ENCODE measurements around the gene KIF7. TPM values are rescaled to one million over a fixed set of nuclear protein-coding genes. Genes with fewer than 3 reads are reported as not detected.

KIF7 gene
- polyA plus RNA-seq, 3 donors = not detected

GRCh38 chr15:89671687-89672086 lies 16.4 kb upstream of the KIF7 start:
- H3K4me1 Mint-ChIP-seq = no peaks in the 10 kb centered on the region
- H4K20me1 ChIP-seq (ENCODE audit: insufficient read depth, low read length) = no peaks in the 10 kb centered on the region
- no peak for TF ChIP-seq CTCF (IDR thresholded peaks at IDR 0.05)
- no peak overlapping the region for H3K27ac Mint-ChIP-seq
- no peak overlapping the region for H3K4me2 ChIP-seq (replicated peaks; ENCODE audit: extremely low read depth, low read length, poor library complexity, severe bottlenecking)
- no peak overlapping the region for H3K9ac ChIP-seq (ENCODE audit: insufficient read depth, low read length, poor library complexity, severe bottlenecking)
- no peaks in the 10 kb centered on the region for H3K36me3 Mint-ChIP-seq
- H3K4me1 ChIP-seq (ENCODE audit: control insufficient read depth in 1 of 2, insufficient read depth in 2 of 2, low read length in 2 of 2) = no peaks in the 10 kb centered on the region
- peaks cover 0 to 9% (median 6%) of the 10 kb centered on the region in 3 donors for H3K27me3 Mint-ChIP-seq (ENCODE audit: low read depth in 3 of 3)
- H3K79me2 ChIP-seq (ENCODE audit: insufficient read depth, low read length) = no peaks in the 10 kb centered on the region
- no peak overlapping the region for H3K4me3 Mint-ChIP-seq
- WGBS (ENCODE audit: insufficient coverage) = 59% methylated on average over 3 of the region's 4 CpGs
- peaks cover 0 to 6% (median 0%) of the 10 kb centered on the region in 7 donors for H3K9me3 Mint-ChIP-seq
- H3K36me3 ChIP-seq (replicated peaks in 1 of 2; ENCODE audit: control insufficient read depth in 1 of 2, insufficient read depth in 2 of 2, low read length in 2 of 2) = no peaks in the 10 kb centered on the region
- H3K27ac ChIP-seq (ENCODE audit: low read depth in 1 of 2, low read length in 2 of 2) = no peak overlapping the region
- no peak overlapping the region for H3K4me3 ChIP-seq (replicated peaks in 1 of 3; ENCODE audit: low read depth in 2 of 3, low read length in 3 of 3)
- no peaks in the 10 kb centered on the region for H3K9me3 ChIP-seq (replicated peaks in 1 of 2; ENCODE audit: control insufficient read depth in 1 of 2, insufficient read depth in 1 of 2, low read length in 2 of 2)
- H3K27me3 ChIP-seq (ENCODE audit: control insufficient read depth in 2 of 2, insufficient read depth in 2 of 2, low read length in 2 of 2) = no peaks in the 10 kb centered on the region
- H2AFZ ChIP-seq (ENCODE audit: insufficient read depth, low read depth, low read length, poor library complexity, severe bottlenecking) = no peak overlapping the region
- DNase-seq = no peak
- intact Hi-C loops (cut with micrococcal nuclease) = no loop called here

- Histone ChIP-seq H3K27me3 (ENCODE audit: control insufficient read depth in 2 of 2, insufficient read depth in 2 of 2, low read length in 2 of 2) (peaks cover 0 to 1% of the 10 kb centered on the region in 2 donors), H3K36me3 (replicated peaks in 1 of 2; ENCODE audit: control insufficient read depth in 1 of 2, insufficient read depth in 2 of 2, low read length in 2 of 2) (no peaks in the 10 kb centered on the region), H3K79me2 (ENCODE audit: insufficient read depth, low read length) (no peaks in the 10 kb centered on the region), H3K9me3 (replicated peaks in 1 of 2; ENCODE audit: control insufficient read depth in 1 of 2, insufficient read depth in 1 of 2, low read length in 2 of 2) (no peaks in the 10 kb centered on the region), H2AFZ (ENCODE audit: insufficient read depth, low read depth, low read length, poor library complexity, severe bottlenecking) (no peak overlapping the region), H3K4me2 (replicated peaks; ENCODE audit: extremely low read depth, low read length, poor library complexity, severe bottlenecking) (no peak overlapping the region), H3K27ac (ENCODE audit: low read depth in 1 of 2, low read length in 2 of 2) (no peak overlapping the region), H4K20me1 (ENCODE audit: insufficient read depth, low read length) (no peaks in the 10 kb centered on the region), H3K4me1 (ENCODE audit: control insufficient read depth in 1 of 2, insufficient read depth in 2 of 2, low read length in 2 of 2) (no peaks in the 10 kb centered on the region), H3K9ac (ENCODE audit: insufficient read depth, low read length, poor library complexity, severe bottlenecking) (no peak overlapping the region), H3K4me3 (replicated peaks in 1 of 3; ENCODE audit: low read depth in 2 of 3, low read length in 3 of 3) (no peak overlapping the region)
- WGBS (ENCODE audit: insufficient coverage) = 93% methylated on average over 10 of the region's 12 CpGs
- Mint-ChIP-seq H3K36me3 (no peaks in the 10 kb centered on the region), H3K4me1 (no peaks in the 10 kb centered on the region), H3K9me3 (peaks cover 0 to 6% (median 0%) of the 10 kb centered on the region in 7 donors), H3K27ac (no peak overlapping the region), H3K27me3 (ENCODE audit: low read depth in 3 of 3) (peaks cover 3 to 11% (median 4%) of the 10 kb centered on the region in 3 donors), H3K4me3 (no peak overlapping the region)
- intact Hi-C loops (cut with micrococcal nuclease) = no loop called here
- no peak for DNase-seq
- no peak for TF ChIP-seq CTCF (IDR thresholded peaks at IDR 0.05)
These were observed 15.8 kb upstream of the KIF7 start for GRCh38 chr15:89670971-89671560.
